Measurements from ENCODE around the gene SPNS3.

Gene SPNS3, protein sequence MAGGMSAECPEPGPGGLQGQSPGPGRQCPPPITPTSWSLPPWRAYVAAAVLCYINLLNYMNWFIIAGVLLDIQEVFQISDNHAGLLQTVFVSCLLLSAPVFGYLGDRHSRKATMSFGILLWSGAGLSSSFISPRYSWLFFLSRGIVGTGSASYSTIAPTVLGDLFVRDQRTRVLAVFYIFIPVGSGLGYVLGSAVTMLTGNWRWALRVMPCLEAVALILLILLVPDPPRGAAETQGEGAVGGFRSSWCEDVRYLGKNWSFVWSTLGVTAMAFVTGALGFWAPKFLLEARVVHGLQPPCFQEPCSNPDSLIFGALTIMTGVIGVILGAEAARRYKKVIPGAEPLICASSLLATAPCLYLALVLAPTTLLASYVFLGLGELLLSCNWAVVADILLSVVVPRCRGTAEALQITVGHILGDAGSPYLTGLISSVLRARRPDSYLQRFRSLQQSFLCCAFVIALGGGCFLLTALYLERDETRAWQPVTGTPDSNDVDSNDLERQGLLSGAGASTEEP
- long read RNA-seq, donor 1, partial matches to known transcripts: 0 of 1 reads
- long read RNA-seq, donor 1, other reads (novel, unspliced or antisense): 0 of 1 reads
- long read RNA-seq, donor 2: 0 reads
- long read RNA-seq, donor 3: 0 reads
- long read RNA-seq, donor 4: 0 reads
- long read RNA-seq, donor 5: 0 reads
- long read RNA-seq, donor 6: 0 reads
- long read RNA-seq, donor 7: 0 reads
- long read RNA-seq, donor 8: 0 reads

DNA sequence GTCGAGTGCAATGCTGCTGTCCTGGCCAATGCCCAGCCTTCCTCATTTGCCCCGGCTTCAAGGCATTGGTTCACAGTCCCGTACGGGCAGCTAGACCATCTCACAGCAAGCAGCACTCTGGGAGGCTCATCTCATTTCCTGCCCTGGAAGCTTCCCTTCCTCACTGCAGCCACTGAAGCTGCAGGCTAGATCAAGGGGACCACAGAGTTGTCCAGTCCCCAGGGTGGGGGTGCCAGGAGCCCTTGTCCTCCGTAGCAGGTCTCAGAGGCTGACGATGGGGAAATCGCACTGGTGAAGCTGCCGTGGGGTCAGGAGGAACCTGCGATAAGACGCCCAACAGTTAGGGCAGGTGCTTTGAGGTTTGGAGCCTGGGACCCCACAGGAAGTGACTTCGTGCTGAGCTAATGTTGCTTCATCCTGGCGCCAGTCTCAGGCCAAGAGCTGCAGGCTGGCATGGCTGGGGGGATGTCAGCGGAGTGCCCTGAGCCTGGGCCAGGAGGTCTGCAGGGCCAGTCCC lies at the start of gene SPNS3:
TSS of gene SPNS3 (plus strand) at position 426 of the 517 bp plus-strand sequence. CDS start at position 454, 28 bp downstream.
- no peak for DNase-seq

DNA sequence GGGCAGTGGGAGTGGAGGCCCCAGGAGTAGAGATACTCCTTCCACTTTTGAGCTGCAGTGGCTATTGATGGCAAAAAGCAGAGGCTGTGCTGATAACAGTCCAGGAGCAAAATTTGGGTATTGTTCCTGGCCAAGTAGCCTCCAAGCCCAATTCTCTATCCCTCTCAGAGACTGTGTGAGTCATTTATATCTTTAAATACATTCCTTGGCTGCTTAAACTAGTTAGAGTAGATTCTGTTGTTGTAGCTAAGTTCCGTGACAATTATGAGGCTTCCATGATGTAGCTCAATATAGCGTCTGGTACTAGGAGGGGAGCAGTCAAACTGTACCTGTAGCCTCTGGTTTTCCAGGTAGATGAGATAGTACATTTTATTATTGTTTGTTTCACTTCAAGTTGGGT lies 47.3 kb upstream of the SPNS3 start:
- DNase-seq: no peak

DNA sequence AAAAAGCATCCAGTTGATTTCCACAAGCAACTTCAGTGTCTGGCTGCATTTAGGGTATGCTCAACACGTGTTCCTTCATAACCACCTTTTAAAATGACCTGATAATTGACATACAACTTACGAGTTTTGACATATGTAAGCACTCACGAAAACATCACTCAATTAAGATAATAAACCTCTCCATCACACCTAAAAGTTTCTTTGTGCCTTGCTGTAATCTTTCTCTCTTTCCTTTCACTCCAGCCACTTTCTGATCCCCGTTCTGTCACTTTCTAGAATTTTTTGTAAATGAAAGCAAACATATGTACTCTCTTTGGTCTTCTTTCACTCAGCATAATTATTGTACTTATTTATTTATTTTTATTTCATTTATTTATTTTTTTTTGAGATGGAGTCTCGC lies 46.6 kb upstream of the SPNS3 start:
- DNase-seq: no peak

DNA sequence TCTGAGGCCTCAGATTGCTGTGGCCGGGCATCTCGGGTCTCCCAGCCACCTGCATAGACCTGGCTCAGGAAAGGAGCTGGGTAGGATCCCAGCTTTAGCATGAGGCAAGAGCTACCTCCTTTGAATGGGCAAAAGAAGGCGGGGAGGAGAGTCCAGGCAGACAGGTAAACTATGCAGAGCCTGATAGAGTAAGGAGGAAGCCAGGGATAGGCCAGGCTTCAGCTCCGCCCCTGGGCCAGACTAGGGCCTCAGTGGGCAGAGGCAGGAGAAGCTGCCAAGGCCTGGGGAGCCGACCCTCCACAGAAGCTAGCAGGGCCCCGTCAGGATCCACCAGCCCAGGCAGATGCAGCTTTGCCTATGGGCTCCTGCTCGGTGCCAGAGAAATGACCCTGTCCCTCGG lies 44.7 kb upstream of the SPNS3 start:
- DNase-seq: no peak

DNA sequence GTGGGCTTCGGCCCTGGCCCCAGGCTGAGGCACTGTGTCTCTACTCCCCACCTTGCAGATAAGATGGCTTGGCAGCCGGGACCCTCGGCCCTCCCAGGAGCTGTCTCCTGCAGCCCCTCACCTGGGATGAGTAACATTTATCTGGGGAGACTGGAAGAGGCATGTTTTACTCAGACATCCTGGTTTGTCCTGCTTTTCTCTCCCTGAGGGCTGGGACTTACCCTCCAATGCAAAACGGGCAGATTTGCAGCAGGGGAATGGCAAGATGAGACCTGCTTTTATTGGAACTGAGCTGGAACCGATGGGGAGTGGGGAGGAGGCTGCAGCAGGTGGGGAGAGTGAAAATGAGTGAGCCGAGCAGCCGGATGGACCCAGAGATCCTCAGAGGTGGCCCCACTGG lies 39.9 kb upstream of the SPNS3 start:
- no peak for DNase-seq

DNA sequence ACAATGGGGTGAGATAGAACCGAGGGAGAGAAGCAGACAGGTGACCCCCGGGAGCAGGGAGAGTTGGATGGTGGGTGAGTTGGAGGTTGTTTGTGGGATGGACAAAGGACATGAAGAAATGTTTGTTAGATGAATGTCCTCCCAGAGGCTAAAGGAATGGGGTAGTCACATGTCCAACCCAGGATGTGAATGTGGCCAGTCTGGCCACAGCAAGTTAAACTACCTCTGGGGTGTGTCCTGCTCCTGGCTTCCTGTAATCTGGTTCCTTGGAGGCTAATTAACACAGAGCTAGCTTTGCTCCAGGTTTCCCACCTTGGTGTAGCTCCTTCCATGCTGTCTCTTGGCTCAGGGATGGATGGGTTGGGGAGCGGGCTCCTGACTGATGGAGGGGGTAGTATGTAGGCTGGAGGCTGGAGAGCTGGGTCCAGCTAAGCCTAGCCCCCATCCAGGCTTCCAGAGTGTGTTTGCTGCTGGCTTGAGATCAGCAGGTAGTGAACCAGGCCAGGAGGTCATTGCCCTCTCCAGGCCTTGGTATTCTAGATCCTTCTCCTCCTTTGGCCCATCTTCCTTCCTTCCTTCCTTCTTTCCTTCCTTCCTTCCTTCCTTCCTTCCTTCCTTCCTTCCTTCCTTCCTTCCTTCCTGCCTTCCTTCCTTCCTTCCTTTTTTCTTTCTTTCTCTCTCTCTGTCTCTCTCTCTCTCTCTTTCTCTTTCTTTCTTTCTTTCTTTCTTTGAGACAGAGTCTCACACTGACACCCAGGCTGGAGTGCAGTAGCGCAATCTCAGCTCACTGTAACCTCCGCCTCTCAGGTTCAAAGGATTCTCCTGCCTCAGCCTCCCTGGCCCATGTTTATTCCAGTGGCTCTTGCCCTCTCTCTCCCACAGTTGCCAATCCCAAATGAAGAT lies 39.3 kb upstream of the SPNS3 start:
- DNase-seq: no peak

DNA sequence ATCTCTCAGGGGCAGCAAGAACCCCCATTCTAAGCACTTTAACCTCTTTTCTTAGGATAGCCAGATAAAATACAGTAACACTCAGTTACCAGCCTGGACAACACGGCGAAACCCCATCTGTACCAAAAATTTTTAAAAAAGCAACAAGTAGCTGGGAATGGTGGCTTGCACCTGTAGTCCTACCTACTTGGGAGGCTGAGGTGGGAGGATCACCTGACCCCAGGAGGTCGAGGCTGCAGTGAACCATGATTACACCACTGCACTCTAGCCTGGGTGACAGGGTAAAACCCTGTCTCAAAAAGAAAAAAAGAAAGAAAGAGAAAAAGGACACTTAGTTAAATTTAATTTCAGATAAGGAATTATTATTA lies 38.6 kb upstream of the SPNS3 start:
- DNase-seq: no peak

DNA sequence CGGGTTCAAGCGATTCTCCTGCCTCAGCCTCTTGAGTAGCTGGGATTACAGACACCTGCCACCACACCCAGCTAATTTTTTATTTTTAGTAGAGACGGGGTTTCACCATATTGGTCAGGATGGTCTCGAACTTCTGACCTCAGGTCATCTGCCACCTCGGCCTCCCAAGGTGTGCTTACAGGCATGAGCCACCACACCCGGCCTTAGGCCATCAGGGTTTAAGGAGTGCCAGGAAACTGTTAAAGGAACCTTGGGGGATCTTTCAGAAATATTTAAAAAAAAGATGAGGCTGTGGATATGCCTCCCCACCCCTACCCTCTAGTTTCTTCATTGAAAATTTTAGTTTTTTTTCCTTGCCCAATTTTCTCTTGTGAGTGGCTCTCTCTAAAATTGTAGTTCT lies 35.9 kb upstream of the SPNS3 start:
- no peak for DNase-seq

DNA sequence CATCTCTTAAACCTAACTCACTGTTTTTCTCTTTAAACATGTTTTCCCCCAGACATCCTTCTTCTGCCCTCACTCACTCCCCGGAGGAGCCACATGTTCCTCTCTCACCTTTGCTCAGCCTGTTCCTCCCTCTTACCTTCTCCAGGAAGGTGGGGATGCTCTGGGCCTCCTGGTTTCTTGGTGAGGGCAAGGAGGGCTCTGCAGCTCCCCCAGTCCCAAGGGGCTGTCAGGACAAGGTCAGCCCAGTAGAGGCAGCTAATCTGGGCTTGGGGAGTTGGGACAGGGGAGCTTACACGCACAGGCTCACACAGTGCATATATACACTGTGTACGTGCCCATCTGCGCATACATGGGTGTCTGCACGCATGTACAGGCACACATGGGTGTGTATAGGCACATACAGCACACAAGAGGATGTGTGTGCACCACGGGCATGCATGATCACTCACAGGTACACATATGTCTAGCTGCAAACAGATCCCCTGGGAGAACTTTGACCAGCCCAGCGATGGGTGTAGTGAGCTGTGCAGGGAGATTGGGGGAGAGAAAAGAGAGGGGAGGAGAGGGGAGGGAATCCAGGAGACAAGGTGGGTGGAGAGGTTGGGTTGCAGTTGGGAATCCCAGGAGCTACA lies 28.6 kb upstream of the SPNS3 start:
- no peak for DNase-seq

DNA sequence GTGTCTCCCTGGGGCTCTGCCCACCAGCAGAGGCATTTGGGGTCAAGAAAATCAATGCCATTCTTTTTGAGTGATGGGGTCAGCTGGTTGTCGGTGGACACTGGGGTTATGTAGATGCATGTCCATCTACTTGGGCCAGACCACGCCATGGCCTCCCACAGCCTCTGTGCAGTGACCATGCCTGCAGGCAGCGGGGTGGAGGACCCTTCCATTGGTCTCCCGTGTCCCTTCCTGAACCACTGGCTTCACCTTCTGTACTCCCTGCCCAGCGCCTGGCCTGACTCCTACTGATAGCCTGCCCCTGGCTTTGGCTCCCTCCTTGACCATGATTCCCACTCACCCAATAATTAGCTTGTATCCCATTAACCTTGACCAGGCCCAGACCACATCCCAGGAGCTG lies 28.0 kb upstream of the SPNS3 start:
- no peak for DNase-seq

DNA sequence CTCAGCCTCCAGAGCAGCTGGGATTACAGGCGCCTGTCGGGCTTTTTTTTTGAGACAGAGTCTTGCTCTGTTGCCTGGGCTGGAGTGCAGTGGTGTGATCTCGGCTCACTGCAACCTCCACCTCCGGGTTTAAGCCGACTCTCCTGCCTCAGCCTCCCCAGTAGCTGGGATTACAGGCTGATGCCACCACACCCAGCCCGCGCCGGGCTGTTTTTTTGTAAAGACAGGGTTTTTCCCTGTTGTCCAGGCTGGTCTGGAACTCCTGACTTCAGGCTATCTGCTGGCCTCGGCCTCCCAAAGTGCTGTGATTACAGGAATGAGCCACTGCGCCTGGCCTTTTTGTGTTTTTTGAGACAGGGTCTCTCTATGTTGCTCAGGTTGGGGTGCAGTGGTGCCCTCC lies 27.4 kb upstream of the SPNS3 start:
- DNase-seq: no peak

DNA sequence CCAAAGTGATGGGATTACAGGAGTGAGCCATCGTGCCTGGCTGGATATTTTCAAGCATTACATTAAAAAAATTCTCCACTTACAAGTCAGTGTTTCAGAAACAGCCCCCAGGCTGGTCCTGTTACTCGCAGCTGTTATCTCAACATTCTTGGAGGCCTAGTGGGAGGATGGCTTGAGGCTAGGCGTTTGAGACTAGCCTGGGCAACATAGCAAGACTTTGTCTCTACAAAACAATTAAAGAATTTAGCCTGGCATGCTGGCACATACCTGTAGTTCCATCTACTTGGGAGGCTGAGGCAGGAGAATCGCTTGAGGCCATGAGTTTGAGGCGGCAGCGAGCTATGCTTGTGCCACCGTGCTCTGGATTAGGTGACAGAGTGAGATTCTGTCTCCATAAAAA lies 26.5 kb upstream of the SPNS3 start:
- DNase-seq: no peak

DNA sequence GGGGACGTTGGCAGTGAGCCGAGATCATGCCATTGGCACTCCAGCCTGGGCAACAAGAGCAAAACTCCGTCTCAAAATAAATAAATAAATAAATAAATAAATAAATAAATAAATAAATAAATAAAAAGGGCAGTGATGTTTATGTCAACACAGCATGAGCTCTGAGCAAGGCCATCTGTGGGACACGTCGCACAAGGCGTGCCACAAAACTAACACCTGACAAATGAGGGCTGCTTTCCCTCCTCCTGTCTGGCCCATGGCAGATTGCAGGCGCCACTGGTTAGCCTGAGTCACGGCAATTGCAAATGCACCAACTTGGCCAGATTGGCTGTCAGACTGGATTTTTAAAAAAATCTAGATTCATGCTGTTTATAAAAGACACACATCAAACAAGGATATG lies 25.9 kb upstream of the SPNS3 start:
- no peak for DNase-seq

DNA sequence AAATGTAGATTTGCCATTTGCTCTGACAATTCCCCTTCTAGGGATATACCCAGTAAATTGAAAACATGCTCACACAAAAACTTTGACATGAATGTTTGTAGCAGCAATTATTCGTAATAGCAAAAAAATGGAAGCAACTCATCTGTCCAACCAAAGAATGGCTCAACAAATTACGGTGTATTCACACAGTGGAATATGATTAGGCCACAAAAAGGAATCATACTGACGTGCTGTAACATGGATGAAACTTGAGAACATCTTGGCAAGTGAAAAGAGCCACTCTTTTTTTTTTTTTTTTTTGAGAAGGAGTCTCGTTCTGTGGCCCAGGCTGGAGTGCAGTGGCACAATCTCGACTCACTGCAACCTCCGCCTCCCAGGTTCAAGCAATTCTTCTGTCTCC lies 24.1 kb upstream of the SPNS3 start:
- no peak for DNase-seq

DNA sequence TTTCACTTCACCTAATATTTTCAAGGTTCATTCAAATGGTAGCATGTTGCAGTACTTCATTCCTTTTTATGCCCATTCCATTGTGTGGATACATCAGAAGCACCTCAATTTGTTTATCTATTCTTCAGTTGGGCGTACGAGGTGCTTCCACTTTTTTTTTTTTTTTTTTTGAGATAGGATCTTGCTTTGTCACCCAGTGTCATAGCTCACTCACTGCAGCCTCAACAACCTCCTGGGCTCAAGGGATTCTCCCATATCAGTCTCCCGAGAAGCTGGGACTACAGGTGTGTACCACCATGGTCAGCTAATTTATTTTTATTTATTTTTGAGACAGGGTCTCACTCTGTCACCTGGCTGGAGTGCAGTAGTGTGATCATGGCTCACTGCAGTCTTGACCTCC lies 22.5 kb upstream of the SPNS3 start:
- DNase-seq: no peak

DNA sequence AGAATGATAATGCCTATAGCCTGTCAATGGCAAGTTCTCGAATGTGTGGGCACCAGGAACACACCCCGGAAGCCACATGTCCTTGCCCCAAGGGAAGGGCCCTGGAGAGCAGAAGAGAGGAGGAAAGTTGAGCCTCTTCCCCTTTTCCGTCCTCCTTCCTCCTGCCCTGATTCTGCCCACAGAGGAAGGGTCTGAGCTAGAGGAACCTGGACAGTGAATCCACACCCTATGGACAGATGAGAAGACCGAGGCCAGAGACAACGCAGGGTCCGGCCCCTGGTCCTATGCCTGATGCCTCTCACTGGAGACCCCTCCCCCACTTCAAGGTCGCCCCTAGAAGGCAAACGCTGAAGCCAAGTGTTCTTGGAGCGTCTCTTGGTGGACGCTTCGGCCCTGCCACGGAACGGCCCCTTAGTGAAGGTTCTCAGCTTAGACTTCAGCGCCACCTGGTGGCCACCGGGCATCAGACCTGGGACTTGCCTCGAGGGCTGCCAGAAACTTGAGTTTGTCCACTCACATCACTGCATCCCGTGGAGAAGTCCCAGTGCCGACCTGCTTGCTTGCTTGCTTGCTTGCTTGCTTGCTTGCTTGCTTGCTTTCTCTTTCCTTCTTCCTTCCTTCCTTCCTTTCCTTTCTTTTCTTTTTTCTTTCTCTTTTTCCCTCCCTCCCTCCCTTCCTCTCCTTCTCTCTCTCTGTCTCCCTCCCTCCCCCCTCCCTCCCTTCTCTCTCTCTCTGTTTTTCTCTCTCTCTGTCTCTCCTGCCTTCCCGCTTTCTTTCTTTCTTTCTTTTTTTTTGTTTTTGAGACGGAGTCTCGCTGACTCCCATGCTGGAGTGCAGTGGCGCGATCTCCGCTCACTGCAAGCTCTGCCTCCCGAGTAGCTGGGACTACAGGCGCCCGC lies 20.6 kb upstream of the SPNS3 start:
- DNase-seq: peak; percentile 61

DNA sequence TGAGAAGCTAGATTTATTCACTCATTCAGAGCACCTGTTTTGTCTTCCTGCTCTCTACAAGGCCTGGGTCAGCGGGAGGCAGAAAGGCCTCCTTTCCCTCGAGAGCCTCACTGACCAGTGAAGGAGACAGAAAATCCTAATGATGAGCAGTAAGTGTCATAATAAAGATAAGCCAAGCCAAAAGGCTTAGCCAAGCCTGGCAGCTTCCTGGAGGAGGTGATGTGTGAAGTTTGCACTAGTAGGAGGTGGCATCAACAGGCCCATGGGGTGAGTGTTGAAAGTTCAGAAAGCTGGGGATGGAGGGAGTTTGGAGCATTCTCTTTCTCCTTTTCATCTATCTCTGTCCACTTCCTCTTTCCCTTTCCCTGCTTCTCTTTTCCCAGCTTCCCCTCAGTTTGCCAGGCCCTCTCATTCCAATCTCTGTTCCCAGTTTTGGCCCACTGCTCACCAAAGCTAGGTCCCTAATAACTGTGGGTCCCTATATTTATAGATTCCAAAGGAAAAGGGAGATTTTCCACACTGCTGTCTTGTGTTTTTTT lies 16.5 kb upstream of the SPNS3 start:
- DNase-seq: no peak

DNA sequence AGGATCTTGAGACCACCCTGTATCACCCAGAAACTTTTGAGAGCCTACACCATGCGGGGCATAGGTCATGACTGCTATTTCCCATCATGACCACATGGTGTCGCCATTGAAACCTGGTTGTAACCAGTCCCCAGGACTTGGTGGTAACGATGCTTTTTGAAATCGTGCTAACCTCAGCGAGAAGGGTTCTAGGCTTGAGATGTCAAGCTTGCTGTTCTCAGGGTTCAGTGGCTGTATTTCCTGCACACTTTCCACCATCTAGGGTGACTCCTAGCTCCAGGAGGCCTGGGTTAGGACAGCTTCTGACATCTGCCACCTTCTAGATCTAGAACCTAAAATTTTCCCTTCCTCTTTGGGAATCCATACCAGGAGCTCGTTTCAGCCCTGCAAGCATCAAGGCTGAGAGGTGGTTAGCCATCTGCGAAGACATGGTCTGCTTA lies 13.0 kb upstream of the SPNS3 start:
- peak; percentile 65 for DNase-seq

DNA sequence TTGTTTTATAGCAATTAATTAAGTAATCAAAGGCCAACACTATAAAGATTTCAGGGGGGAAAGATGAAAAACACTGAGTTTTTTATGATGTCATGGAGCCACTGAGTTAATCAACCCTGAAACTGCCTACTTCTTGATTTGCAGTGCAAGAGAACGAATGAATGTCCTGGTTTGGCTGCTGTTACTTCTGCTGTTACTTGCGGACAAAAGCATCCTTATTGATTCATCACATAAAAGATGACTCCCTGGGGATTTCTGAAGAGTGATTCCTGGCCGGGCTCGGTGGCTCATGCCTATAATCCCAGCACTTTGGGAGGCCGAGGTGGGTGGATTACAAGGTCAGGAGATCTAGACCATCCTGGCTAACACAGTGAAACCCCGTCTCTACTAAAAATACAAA lies 10.9 kb upstream of the SPNS3 start:
- no peak for DNase-seq

DNA sequence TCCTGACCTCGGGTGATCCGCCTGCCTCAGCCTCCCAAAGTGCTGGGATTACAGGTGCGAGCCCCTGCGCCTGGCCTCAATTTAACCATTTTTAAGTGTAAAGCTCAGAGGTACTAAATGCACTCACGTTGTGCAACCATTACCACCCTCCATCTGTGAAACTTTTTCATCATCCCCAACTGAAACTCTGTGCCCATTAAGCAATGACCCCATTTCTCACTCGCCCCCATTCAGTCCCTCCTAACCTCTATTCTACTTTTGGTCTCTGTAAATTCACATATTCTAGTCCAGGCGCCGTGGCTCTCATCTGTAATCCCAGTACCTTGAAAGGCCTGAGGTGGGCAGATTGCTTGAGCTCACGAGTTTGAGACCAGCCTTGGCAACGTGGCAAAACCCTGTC lies 8.3 kb upstream of the SPNS3 start:
- no peak for DNase-seq

Data from right kidney (tissue), 9 donors.